K562 (cell line): Measurements from ENCODE around the gene MYH6. TPM values are rescaled to one million over a fixed set of nuclear protein-coding genes. Genes with fewer than 3 reads are reported as not detected.

Experiments used
- ATAC-seq: fragments of 200-7000 bp; cut with Tn5 transposase; 3 replicates; pipeline ENCODE4 v1.9.1; 2020; ENCODE audit warnings: moderate library complexity
- BruUV-seq: library from RNA; stranded (reverse); fragments of 400-500 nt; replicated peaks from 2 replicates; lab custom pipeline; 2021; lab: Mats Ljungman, UMichigan
- CTCF ChIA-PET: fragments of 300-600 bp; formaldehyde crosslinking; extraction: SDS; loops from one replicate; lab custom pipeline; 2021; ENCODE audit warnings: low intra/inter-chr PET ratio; lab: Yijun Ruan, JAX
- POLR2A ChIA-PET: fragments of 300-600, 350-650 bp; sonication (Branson Sonifier 250); formaldehyde crosslinking; extraction: SDS; loops from one replicate; lab custom pipeline; 2021; ENCODE audit warnings: antibody characterized with exemption, inconsistent platforms; lab: Yijun Ruan, JAX
- DNase-seq, 4 experiments: peaks; one replicate each; pipeline versions ENCODE4 v3.0.0 to v3.0.0-alpha.2; 2011 to 2018; ENCODE audit warnings: low spot score in 3 of 4, mixed read lengths in 3 of 4; ENCODE audit errors: extremely low read depth in 1 of 4
- FAIRE-seq: peaks from 2 replicates; lab custom pipeline; 2011; peaks lifted over from hg19 to GRCh38; lab: Jason Lieb, UNC
- H2AFZ ChIP-seq: 2 replicates; pipeline ENCODE4 v1.6.0; 2011; ENCODE audit warnings: low read depth, low read length, control low read depth, inconsistent platforms
- H3K27ac ChIP-seq: fragments of 200-600 bp; 3 replicates; pipeline ENCODE4 v1.8.0; 2011; ENCODE audit warnings: low read depth, mild to moderate bottlenecking, control low read depth, inconsistent platforms, low read length, moderate library complexity, mixed read lengths; ENCODE audit errors: extremely low read depth
- H3K27me3 ChIP-seq, 2 experiments: fragments of 300-600 bp in 1 of 2; 2 replicates in 1 of 2; 3 replicates in 1 of 2; pipeline versions ENCODE4 v1.6.0 to v1.8.0; 2011; ENCODE audit warnings: inconsistent platforms in 2 of 2, low read length in 2 of 2, mild to moderate bottlenecking in 1 of 2, mixed read lengths in 1 of 2, moderate library complexity in 1 of 2; ENCODE audit not compliant: control insufficient read depth in 2 of 2, insufficient read depth in 2 of 2
- H3K36me3 ChIP-seq: fragments of 300-600 bp; 3 replicates; pipeline ENCODE4 v1.8.0; 2011; ENCODE audit warnings: mild to moderate bottlenecking, low read length, inconsistent platforms; ENCODE audit not compliant: control insufficient read depth, insufficient read depth
- H3K4me1 ChIP-seq, 2 experiments: fragments of 200-600 bp in 1 of 2; replicated peaks in 1 of 2; 2 replicates in 1 of 2; 3 replicates in 1 of 2; pipeline versions ENCODE4 v1.5.1 to v1.8.0; 2011; ENCODE audit warnings: inconsistent platforms in 2 of 2, low read length in 2 of 2, mild to moderate bottlenecking in 1 of 2, mixed read lengths in 1 of 2, moderate library complexity in 1 of 2; ENCODE audit not compliant: control insufficient read depth in 2 of 2, insufficient read depth in 2 of 2
- H3K4me2 ChIP-seq: 2 replicates; pipeline ENCODE4 v1.6.1; 2011; ENCODE audit warnings: low read length, control low read depth, inconsistent platforms, mixed read lengths; ENCODE audit not compliant: insufficient read depth
- H3K4me3 ChIP-seq: fragments of 200-600 bp; sonication (generic), shearing (Covaris generic); 2 replicates; pipeline ENCODE4 v1.5.1; 2016; ENCODE audit warnings: control low read depth, inconsistent platforms
- H3K79me2 ChIP-seq: fragments of 200-600 bp; 3 replicates; pipeline ENCODE4 v1.8.0; 2011; ENCODE audit warnings: low read length, inconsistent platforms; ENCODE audit not compliant: control insufficient read depth, insufficient read depth
- H3K9ac ChIP-seq, 2 experiments: 2 replicates each; pipeline versions ENCODE4 v1.6.0 to v1.6.1; 2011; ENCODE audit warnings: low read depth in 2 of 2, low read length in 2 of 2, control low read depth in 1 of 2, inconsistent platforms in 1 of 2, mild to moderate bottlenecking in 1 of 2, mixed read lengths in 1 of 2; ENCODE audit not compliant: insufficient read depth in 1 of 2
- H3K9me1 ChIP-seq: one replicate; pipeline ENCODE4 v1.6.0; 2011; ENCODE audit warnings: inconsistent platforms, mild to moderate bottlenecking, low read length, moderate library complexity; ENCODE audit not compliant: control insufficient read depth, insufficient read depth
- H3K9me3 ChIP-seq: replicated peaks from 2 replicates; pipeline ENCODE4 v1.5.1; 2011; ENCODE audit warnings: low read depth, low read length, inconsistent platforms; ENCODE audit not compliant: control insufficient read depth, insufficient read depth
- H4K20me1 ChIP-seq: replicated peaks from 2 replicates; pipeline ENCODE4 v1.6.1; 2011; ENCODE audit warnings: low read length, inconsistent platforms, mixed read lengths; ENCODE audit not compliant: control insufficient read depth, insufficient read depth
- HDAC1 ChIP-seq, 2 experiments: fragments of 450-650 bp; IDR thresholded peaks; 2 replicates each; pipeline ENCODE4 v1.6.1; 2016 to 2017; ENCODE audit warnings: inconsistent platforms in 1 of 2, mild to moderate bottlenecking in 1 of 2, moderate library complexity in 1 of 2
- WGBS: fragments of 100-300 bp; shearing (Covaris generic); methylation state at CpG from one replicate; pipeline ENCODE4 v1.1.6; 2016; ENCODE audit warnings: low coverage, mixed read lengths; ENCODE audit not compliant: insufficient coverage; ENCODE audit errors: missing lambda C conversion rate; 5-methylcytosine and 5-hydroxymethylcytosine counted together
- in situ Hi-C: fragments of 300-500 bp; cut with MboI; formaldehyde crosslinking; loops from 4 replicates; pipeline ENCODE4 v1.15.0; 2018; ENCODE audit warnings: inconsistent platforms, mixed read lengths
- intact Hi-C: fragments of 100-400 bp; cut with micrococcal nuclease; formaldehyde crosslinking; loops from 2 replicates; pipeline ENCODE4 v1.14.2; 2022
- polyA plus RNA-seq, 8 experiments: library from polyadenylated mRNA; depleted of rRNA in 4 of 8; stranded (reverse) in 5 of 8; unstranded in 3 of 8; fragments of >200 nt; fragmentation: Nextera tagmentation in 2 of 8; fragmentation: Illumina TruSeq in 1 of 8; extraction: Ambion mirVana in 2 of 8; extraction: Trizol in 1 of 8; gene quantifications; 2 replicates each; pipeline versions ENCODE4 v1.2.1 to v1.2.3, GENCODE V29; 2011 to 2014; ENCODE audit warnings: inconsistent platforms in 1 of 8, missing spikeins in 1 of 8
- total RNA-seq, 7 experiments: library from RNA; depleted of rRNA in 6 of 7; stranded (reverse); fragments of >200 nt in 6 of 7; fragmentation: Illumina TruSeq in 2 of 7; extraction: Trizol in 2 of 7; gene quantifications; 2 replicates each; pipeline versions ENCODE4 v1.2.1 to v1.2.3, GENCODE V29; 2011 to 2021; ENCODE audit warnings: low replicate concordance in 1 of 7
- TF ChIP-seq, protein P1 (sequence below): fragments of 250-450 bp; sonication (Bioruptor Pico); IDR thresholded peaks from 2 replicates; pipeline ENCODE4 v1.9.0; 2021; ENCODE audit warnings: mild to moderate bottlenecking
- TF ChIP-seq, protein P2 (sequence below): fragments of 450-650 bp; IDR thresholded peaks from 2 replicates; pipeline ENCODE4 v1.6.1; 2016; ENCODE audit warnings: mild to moderate bottlenecking, moderate library complexity

The MYH6 gene
- total and polyA plus RNA-seq, 9 of the 15 experiments (the other 6 are each of a cell fraction or from before 2014, with no cell fraction given) = not detected

- TF ChIP-seq, protein P1, sequence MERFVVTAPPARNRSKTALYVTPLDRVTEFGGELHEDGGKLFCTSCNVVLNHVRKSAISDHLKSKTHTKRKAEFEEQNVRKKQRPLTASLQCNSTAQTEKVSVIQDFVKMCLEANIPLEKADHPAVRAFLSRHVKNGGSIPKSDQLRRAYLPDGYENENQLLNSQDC (CRISPR knock-in tag) = no peak
- TF ChIP-seq, protein P2, sequence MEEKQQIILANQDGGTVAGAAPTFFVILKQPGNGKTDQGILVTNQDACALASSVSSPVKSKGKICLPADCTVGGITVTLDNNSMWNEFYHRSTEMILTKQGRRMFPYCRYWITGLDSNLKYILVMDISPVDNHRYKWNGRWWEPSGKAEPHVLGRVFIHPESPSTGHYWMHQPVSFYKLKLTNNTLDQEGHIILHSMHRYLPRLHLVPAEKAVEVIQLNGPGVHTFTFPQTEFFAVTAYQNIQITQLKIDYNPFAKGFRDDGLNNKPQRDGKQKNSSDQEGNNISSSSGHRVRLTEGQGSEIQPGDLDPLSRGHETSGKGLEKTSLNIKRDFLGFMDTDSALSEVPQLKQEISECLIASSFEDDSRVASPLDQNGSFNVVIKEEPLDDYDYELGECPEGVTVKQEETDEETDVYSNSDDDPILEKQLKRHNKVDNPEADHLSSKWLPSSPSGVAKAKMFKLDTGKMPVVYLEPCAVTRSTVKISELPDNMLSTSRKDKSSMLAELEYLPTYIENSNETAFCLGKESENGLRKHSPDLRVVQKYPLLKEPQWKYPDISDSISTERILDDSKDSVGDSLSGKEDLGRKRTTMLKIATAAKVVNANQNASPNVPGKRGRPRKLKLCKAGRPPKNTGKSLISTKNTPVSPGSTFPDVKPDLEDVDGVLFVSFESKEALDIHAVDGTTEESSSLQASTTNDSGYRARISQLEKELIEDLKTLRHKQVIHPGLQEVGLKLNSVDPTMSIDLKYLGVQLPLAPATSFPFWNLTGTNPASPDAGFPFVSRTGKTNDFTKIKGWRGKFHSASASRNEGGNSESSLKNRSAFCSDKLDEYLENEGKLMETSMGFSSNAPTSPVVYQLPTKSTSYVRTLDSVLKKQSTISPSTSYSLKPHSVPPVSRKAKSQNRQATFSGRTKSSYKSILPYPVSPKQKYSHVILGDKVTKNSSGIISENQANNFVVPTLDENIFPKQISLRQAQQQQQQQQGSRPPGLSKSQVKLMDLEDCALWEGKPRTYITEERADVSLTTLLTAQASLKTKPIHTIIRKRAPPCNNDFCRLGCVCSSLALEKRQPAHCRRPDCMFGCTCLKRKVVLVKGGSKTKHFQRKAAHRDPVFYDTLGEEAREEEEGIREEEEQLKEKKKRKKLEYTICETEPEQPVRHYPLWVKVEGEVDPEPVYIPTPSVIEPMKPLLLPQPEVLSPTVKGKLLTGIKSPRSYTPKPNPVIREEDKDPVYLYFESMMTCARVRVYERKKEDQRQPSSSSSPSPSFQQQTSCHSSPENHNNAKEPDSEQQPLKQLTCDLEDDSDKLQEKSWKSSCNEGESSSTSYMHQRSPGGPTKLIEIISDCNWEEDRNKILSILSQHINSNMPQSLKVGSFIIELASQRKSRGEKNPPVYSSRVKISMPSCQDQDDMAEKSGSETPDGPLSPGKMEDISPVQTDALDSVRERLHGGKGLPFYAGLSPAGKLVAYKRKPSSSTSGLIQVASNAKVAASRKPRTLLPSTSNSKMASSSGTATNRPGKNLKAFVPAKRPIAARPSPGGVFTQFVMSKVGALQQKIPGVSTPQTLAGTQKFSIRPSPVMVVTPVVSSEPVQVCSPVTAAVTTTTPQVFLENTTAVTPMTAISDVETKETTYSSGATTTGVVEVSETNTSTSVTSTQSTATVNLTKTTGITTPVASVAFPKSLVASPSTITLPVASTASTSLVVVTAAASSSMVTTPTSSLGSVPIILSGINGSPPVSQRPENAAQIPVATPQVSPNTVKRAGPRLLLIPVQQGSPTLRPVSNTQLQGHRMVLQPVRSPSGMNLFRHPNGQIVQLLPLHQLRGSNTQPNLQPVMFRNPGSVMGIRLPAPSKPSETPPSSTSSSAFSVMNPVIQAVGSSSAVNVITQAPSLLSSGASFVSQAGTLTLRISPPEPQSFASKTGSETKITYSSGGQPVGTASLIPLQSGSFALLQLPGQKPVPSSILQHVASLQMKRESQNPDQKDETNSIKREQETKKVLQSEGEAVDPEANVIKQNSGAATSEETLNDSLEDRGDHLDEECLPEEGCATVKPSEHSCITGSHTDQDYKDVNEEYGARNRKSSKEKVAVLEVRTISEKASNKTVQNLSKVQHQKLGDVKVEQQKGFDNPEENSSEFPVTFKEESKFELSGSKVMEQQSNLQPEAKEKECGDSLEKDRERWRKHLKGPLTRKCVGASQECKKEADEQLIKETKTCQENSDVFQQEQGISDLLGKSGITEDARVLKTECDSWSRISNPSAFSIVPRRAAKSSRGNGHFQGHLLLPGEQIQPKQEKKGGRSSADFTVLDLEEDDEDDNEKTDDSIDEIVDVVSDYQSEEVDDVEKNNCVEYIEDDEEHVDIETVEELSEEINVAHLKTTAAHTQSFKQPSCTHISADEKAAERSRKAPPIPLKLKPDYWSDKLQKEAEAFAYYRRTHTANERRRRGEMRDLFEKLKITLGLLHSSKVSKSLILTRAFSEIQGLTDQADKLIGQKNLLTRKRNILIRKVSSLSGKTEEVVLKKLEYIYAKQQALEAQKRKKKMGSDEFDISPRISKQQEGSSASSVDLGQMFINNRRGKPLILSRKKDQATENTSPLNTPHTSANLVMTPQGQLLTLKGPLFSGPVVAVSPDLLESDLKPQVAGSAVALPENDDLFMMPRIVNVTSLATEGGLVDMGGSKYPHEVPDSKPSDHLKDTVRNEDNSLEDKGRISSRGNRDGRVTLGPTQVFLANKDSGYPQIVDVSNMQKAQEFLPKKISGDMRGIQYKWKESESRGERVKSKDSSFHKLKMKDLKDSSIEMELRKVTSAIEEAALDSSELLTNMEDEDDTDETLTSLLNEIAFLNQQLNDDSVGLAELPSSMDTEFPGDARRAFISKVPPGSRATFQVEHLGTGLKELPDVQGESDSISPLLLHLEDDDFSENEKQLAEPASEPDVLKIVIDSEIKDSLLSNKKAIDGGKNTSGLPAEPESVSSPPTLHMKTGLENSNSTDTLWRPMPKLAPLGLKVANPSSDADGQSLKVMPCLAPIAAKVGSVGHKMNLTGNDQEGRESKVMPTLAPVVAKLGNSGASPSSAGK = no peak
- no peak for TF ChIP-seq HDAC1 (IDR thresholded peaks at IDR 0.05)
- DNase-seq (no peak), FAIRE-seq (no peak), ATAC-seq (no peak)
- Histone ChIP-seq H3K79me2 (no peaks in the 10 kb centered on the region), H3K9ac (no peak overlapping the region), H4K20me1 (no peaks in the 10 kb centered on the region), H3K4me1 (peaks cover 11 to 29% of the 10 kb centered on the region in 2 experiments; a peak in 4 of 5 replicates), H2AFZ (no peak overlapping the region), H3K4me2 (no peak overlapping the region), H3K4me3 (no peak overlapping the region), H3K36me3 (no peaks in the 10 kb centered on the region), H3K9me1 (no peaks in the 10 kb centered on the region), H3K27ac (no peak overlapping the region), H3K27me3 (peaks cover 10 to 26% of the 10 kb centered on the region in 2 experiments; a peak in 4 of 5 replicates), H3K9me3 (no peaks in the 10 kb centered on the region)
- ChIA-PET POLR2A (interaction anchor here (0.5 to 0.7 kb wide), 3 partner anchors 140 to 787 kb away, joined by 3 to 4 read pairs (median 3); no protein-coding TSS in a partner anchor), CTCF (interaction anchor here (0.5 kb wide), 1 partner anchor 1399 kb away, joined by 3 read pairs; no protein-coding TSS in a partner anchor)
- BruUV-seq = no TSS peak
- WGBS = 8% methylated on average over 4 of the region's 8 CpGs
- intact Hi-C loops = no loop called here
- in situ Hi-C loops = no loop called here
Measured at GRCh38 chr14:23349156-23349845, 58.8 kb downstream of the MYH6 start.
